Measurements from ENCODE around the gene LRRC46. TPM values are rescaled to one million over a fixed set of nuclear protein-coding genes. Genes with fewer than 3 reads are reported as not detected.

The LRRC46 gene
- total RNA-seq, 3 donors from 2014 or later (not counting 1 experiment from before 2014, with no cell fraction given), result 1.7 to 3.1 (median 2.7) TPM

DNA sequence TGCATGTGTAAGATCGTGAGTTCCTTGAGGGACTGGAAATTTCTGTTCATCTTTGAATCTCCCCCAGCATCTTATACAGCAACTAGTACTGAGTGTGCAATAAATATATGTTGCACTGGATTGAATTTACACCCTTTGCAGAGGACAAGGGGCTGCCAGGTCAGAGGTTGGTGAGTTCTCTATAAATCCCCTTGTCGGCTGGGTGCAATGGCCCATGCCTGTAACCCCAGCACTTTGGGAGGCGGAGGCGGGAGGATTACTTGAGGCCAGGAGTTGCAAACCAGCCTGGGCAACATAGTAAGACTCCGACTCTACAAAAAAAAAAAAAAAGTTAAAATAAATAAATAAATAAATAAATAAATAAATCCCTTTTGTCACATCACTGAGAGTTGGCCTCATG, 28.9 kb downstream of the LRRC46 start:
- Mint-ChIP-seq H3K4me1 (no peaks in the 10 kb centered on the region), H3K27ac (no peak overlapping the region), H3K9me3 (no peaks in the 10 kb centered on the region), H3K4me3 (no peak overlapping the region), H3K27me3 (ENCODE audit: low read depth in 2 of 2) (peaks cover 30 to 41% of the 10 kb centered on the region in 2 donors), H3K36me3 (no peaks in the 10 kb centered on the region)
- ATAC-seq (no peak), DNase-seq (no peak)
- Histone ChIP-seq H3K27ac (ENCODE audit: low read length) (no peak overlapping the region), H3K9me3 (ENCODE audit: control insufficient read depth, insufficient read depth, low read length) (no peaks in the 10 kb centered on the region), H3K27me3 (ENCODE audit: control insufficient read depth, insufficient read depth, low read length) (no peaks in the 10 kb centered on the region), H3K4me1 (ENCODE audit: control insufficient read depth, insufficient read depth, low read length) (no peaks in the 10 kb centered on the region), H3K4me3 (ENCODE audit: low read length) (no peak overlapping the region), H3K36me3 (ENCODE audit: control insufficient read depth, insufficient read depth, low read length) (no peaks in the 10 kb centered on the region)
- intact Hi-C loops (cut with micrococcal nuclease), result no loop called here
- TF ChIP-seq, protein P1, sequence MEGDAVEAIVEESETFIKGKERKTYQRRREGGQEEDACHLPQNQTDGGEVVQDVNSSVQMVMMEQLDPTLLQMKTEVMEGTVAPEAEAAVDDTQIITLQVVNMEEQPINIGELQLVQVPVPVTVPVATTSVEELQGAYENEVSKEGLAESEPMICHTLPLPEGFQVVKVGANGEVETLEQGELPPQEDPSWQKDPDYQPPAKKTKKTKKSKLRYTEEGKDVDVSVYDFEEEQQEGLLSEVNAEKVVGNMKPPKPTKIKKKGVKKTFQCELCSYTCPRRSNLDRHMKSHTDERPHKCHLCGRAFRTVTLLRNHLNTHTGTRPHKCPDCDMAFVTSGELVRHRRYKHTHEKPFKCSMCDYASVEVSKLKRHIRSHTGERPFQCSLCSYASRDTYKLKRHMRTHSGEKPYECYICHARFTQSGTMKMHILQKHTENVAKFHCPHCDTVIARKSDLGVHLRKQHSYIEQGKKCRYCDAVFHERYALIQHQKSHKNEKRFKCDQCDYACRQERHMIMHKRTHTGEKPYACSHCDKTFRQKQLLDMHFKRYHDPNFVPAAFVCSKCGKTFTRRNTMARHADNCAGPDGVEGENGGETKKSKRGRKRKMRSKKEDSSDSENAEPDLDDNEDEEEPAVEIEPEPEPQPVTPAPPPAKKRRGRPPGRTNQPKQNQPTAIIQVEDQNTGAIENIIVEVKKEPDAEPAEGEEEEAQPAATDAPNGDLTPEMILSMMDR (IDR thresholded peaks at IDR 0.05), result no peak
- 98% methylated on average over 3 of the region's 5 CpGs for WGBS (ENCODE audit: insufficient coverage)

GRCh38 chr17:47862621-47863440, 31.4 kb downstream of the LRRC46 start:
- Histone ChIP-seq H3K4me3 (ENCODE audit: low read length) (no peak overlapping the region), H3K36me3 (ENCODE audit: control insufficient read depth, insufficient read depth, low read length) (no peaks in the 10 kb centered on the region), H3K4me1 (ENCODE audit: control insufficient read depth, insufficient read depth, low read length) (no peaks in the 10 kb centered on the region), H3K27me3 (ENCODE audit: control insufficient read depth, insufficient read depth, low read length) (no peaks in the 10 kb centered on the region), H3K9me3 (ENCODE audit: control insufficient read depth, insufficient read depth, low read length) (no peaks in the 10 kb centered on the region), H3K27ac (ENCODE audit: low read length) (no peak overlapping the region)
- Mint-ChIP-seq H3K4me1 (no peaks in the 10 kb centered on the region), H3K27ac (no peak overlapping the region), H3K9me3 (no peaks in the 10 kb centered on the region), H3K27me3 (ENCODE audit: low read depth in 2 of 2) (peaks cover 21 to 23% of the 10 kb centered on the region in 2 donors), H3K4me3 (no peak overlapping the region), H3K36me3 (no peaks in the 10 kb centered on the region)
- TF ChIP-seq, protein P1 (IDR thresholded peaks at IDR 0.05), result no peak
- ATAC-seq, result no peak
- 76% methylated on average over 7 of the region's 7 CpGs for WGBS (ENCODE audit: insufficient coverage)
- intact Hi-C loops (cut with micrococcal nuclease), result no loop called here
- no peak for DNase-seq

DNA sequence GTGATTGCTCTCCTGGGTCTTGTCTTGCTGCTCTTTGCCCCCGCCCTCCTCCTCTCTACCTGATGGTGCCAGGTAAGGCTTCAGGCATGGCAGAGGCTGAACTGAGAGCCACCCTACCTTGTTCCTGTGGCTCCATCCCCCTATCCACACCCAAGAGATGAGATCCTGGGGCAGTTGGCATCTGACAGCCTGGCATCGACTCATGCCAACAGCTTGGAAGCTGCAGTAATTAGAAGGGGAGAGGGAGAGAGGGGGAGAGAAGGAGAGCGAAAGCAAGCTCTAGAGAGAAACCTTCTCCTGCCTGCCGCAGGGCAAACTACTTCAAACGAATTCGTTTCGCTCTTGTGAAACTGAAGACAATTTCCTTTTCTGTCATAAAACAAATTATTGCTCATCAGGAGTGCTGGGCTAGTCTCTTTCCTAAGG, 33.3 kb downstream of the LRRC46 start:
- Mint-ChIP-seq H3K4me3 (no peak overlapping the region), H3K27me3 (ENCODE audit: low read depth in 2 of 2) (peaks cover 9 to 13% of the 10 kb centered on the region in 2 donors), H3K9me3 (no peaks in the 10 kb centered on the region), H3K36me3 (no peaks in the 10 kb centered on the region), H3K4me1 (no peaks in the 10 kb centered on the region), H3K27ac (no peak overlapping the region)
- intact Hi-C loops (cut with micrococcal nuclease), result no loop called here
- no peak for ATAC-seq
- Histone ChIP-seq H3K4me3 (ENCODE audit: low read length) (no peak overlapping the region), H3K27ac (ENCODE audit: low read length) (no peak overlapping the region), H3K9me3 (ENCODE audit: control insufficient read depth, insufficient read depth, low read length) (no peaks in the 10 kb centered on the region), H3K27me3 (ENCODE audit: control insufficient read depth, insufficient read depth, low read length) (no peaks in the 10 kb centered on the region), H3K36me3 (ENCODE audit: control insufficient read depth, insufficient read depth, low read length) (no peaks in the 10 kb centered on the region), H3K4me1 (ENCODE audit: control insufficient read depth, insufficient read depth, low read length) (no peaks in the 10 kb centered on the region)
- DNase-seq, result no peak
- WGBS (ENCODE audit: insufficient coverage), result 46% methylated on average over 7 of the region's 7 CpGs
- TF ChIP-seq, protein P1 (IDR thresholded peaks at IDR 0.05), result no peak

Data from natural killer cell (primary cell).